Measurements from ENCODE around the gene RNGTT.

RNGTT gene

GRCh38 chr6:88671624-88672023 is 291.8 kb downstream of the RNGTT start:
- TF ChIP-seq SIN3A (IDR thresholded peaks at IDR 0.05; ENCODE audit: borderline replicate concordance, insufficient read depth, low read length) (no peak), FOXP2 (optimal IDR thresholded peaks at IDR 0.05; ENCODE audit: borderline replicate concordance, extremely low read depth, extremely low read length, insufficient read depth) (no peak), POLR2AphosphoS5 (IDR thresholded peaks at IDR 0.05; ENCODE audit: low read depth, low read length) (no peak), TAF1 (IDR thresholded peaks at IDR 0.05; ENCODE audit: borderline replicate concordance, insufficient read depth, low read length) (no peak)
- TF ChIP-seq, protein P1, sequence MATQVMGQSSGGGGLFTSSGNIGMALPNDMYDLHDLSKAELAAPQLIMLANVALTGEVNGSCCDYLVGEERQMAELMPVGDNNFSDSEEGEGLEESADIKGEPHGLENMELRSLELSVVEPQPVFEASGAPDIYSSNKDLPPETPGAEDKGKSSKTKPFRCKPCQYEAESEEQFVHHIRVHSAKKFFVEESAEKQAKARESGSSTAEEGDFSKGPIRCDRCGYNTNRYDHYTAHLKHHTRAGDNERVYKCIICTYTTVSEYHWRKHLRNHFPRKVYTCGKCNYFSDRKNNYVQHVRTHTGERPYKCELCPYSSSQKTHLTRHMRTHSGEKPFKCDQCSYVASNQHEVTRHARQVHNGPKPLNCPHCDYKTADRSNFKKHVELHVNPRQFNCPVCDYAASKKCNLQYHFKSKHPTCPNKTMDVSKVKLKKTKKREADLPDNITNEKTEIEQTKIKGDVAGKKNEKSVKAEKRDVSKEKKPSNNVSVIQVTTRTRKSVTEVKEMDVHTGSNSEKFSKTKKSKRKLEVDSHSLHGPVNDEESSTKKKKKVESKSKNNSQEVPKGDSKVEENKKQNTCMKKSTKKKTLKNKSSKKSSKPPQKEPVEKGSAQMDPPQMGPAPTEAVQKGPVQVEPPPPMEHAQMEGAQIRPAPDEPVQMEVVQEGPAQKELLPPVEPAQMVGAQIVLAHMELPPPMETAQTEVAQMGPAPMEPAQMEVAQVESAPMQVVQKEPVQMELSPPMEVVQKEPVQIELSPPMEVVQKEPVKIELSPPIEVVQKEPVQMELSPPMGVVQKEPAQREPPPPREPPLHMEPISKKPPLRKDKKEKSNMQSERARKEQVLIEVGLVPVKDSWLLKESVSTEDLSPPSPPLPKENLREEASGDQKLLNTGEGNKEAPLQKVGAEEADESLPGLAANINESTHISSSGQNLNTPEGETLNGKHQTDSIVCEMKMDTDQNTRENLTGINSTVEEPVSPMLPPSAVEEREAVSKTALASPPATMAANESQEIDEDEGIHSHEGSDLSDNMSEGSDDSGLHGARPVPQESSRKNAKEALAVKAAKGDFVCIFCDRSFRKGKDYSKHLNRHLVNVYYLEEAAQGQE (IDR thresholded peaks at IDR 0.05; ENCODE audit: insufficient read depth in 1 of 2, low read depth in 2 of 2, low read length in 2 of 2), result no peak

- TF ChIP-seq, protein P1 (IDR thresholded peaks at IDR 0.05; ENCODE audit: insufficient read depth in 1 of 2, low read depth in 2 of 2, low read length in 2 of 2), result no peak
- TF ChIP-seq POLR2AphosphoS5 (IDR thresholded peaks at IDR 0.05; ENCODE audit: low read depth, low read length), result no peak
- TF ChIP-seq SIN3A (IDR thresholded peaks at IDR 0.05; ENCODE audit: borderline replicate concordance, insufficient read depth, low read length), result no peak
- no peak for TF ChIP-seq TAF1 (IDR thresholded peaks at IDR 0.05; ENCODE audit: borderline replicate concordance, insufficient read depth, low read length)
- no peak for TF ChIP-seq FOXP2 (optimal IDR thresholded peaks at IDR 0.05; ENCODE audit: borderline replicate concordance, extremely low read depth, extremely low read length, insufficient read depth)
Measured at GRCh38 chr6:88670369-88670768, 293.0 kb downstream of the RNGTT start.

DNA sequence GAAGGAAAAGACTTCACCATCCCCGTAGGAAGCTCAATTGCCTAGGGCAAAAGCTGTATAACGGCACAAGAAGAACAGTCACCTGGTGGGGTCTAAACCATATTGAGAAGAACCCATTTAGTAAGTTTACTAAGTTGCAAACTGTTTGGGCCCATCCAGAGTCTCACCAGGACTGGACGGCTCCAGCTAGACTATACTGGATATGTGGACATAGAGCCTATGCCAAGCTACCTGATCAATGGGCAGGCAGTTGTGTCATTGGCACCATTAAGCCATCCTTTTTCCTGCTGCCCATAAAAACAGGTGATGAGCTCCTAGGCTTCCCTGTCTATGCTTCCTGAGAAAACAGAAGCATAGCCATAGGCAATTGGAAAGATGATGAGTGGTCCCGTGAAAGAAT is 293.9 kb downstream of the RNGTT start:
- TF ChIP-seq TAF1 (IDR thresholded peaks at IDR 0.05; ENCODE audit: borderline replicate concordance, insufficient read depth, low read length) (no peak), FOXP2 (optimal IDR thresholded peaks at IDR 0.05; ENCODE audit: borderline replicate concordance, extremely low read depth, extremely low read length, insufficient read depth) (no peak), SIN3A (IDR thresholded peaks at IDR 0.05; ENCODE audit: borderline replicate concordance, insufficient read depth, low read length) (no peak)

DNA sequence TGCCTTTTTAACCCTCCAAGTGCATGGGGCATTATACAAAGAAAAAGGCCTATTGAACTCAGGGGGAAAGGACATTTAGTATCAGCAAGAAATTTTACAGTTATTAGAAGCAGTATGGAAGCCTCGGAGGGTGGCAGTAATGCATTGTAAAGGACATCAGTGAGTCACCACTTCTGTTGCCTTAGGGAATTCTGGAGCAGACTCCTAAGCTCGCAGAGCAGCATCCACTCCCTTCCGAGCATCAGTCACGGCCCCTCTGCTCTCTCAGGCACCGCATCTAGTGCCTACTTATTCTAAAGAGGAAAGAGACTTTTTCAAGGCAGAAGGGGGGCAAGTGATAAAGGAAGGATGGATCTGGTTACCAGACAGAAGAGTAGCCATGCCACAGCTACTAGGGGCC is 296.5 kb downstream of the RNGTT start:
- TF ChIP-seq SIN3A (IDR thresholded peaks at IDR 0.05; ENCODE audit: borderline replicate concordance, insufficient read depth, low read length), result no peak
- no peak for TF ChIP-seq POLR2AphosphoS5 (IDR thresholded peaks at IDR 0.05; ENCODE audit: low read depth, low read length)
- no peak for TF ChIP-seq FOXP2 (optimal IDR thresholded peaks at IDR 0.05; ENCODE audit: borderline replicate concordance, extremely low read depth, extremely low read length, insufficient read depth)
- TF ChIP-seq TAF1 (IDR thresholded peaks at IDR 0.05; ENCODE audit: borderline replicate concordance, insufficient read depth, low read length), result no peak
- TF ChIP-seq, protein P1 (IDR thresholded peaks at IDR 0.05; ENCODE audit: insufficient read depth in 1 of 2, low read depth in 2 of 2, low read length in 2 of 2), result no peak

DNA sequence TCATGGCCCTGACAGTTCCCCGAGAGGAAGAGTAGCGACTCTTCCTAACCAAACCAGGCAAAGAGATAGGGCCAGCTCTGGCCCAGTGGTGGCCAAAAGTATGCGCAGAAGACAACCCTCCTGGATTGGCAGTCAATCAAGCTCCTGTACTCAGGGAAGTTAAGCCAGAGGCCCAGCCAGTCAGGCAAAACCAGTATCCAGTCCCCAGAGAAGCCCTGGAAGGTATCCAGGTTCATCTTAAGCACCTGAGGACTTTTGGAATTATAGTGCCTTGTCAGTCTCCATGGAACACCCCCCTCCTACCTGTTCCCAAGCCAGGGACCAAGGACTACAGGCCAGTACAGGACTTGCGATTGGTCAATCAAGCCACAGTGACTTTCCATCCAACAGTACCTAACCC is 298.3 kb downstream of the RNGTT start:
- TF ChIP-seq TAF1 (IDR thresholded peaks at IDR 0.05; ENCODE audit: borderline replicate concordance, insufficient read depth, low read length) (no peak), FOXP2 (optimal IDR thresholded peaks at IDR 0.05; ENCODE audit: borderline replicate concordance, extremely low read depth, extremely low read length, insufficient read depth) (no peak), POLR2AphosphoS5 (IDR thresholded peaks at IDR 0.05; ENCODE audit: low read depth, low read length) (no peak), SIN3A (IDR thresholded peaks at IDR 0.05; ENCODE audit: borderline replicate concordance, insufficient read depth, low read length) (no peak)
- TF ChIP-seq, protein P1 (IDR thresholded peaks at IDR 0.05; ENCODE audit: insufficient read depth in 1 of 2, low read depth in 2 of 2, low read length in 2 of 2), result no peak
